GM18526 (cell line): ENCODE measurements around the gene NDUFA3.
A peak's percentile ranks its signal among the peaks of the same experiment; 100 is the strongest.

Source experiments
- POLR2A ChIP-seq: IDR thresholded peaks from 3 replicates; pipeline ENCODE4 v1.6.1; 2011; ENCODE audit not compliant: insufficient read length; ENCODE audit errors: extremely low read depth

NDUFA3 gene

GRCh38 chr19:54151362-54152035 lies 48.8 kb downstream of the NDUFA3 start:
- TF ChIP-seq POLR2A, result no peak

DNA sequence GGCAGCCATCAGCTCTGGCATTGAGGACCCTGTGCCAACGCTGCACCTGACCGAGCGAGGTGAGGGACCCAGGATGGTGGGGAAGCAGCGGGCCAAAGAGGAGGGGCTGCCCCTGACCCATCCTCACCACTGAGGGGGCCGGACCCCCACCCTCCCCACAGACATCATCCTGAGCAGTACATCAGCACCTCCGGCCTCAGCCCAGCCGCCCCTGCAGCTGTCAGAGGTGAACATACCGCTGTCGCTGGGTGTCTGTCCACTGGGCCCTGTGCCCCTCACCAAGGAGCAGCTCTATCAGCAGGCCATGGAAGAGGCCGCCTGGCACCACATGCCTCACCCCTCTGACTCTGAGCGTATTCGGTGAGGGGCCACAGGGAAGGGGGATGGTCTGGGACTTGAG lies 49.6 kb downstream of the NDUFA3 start:
- no peak for TF ChIP-seq POLR2A

DNA sequence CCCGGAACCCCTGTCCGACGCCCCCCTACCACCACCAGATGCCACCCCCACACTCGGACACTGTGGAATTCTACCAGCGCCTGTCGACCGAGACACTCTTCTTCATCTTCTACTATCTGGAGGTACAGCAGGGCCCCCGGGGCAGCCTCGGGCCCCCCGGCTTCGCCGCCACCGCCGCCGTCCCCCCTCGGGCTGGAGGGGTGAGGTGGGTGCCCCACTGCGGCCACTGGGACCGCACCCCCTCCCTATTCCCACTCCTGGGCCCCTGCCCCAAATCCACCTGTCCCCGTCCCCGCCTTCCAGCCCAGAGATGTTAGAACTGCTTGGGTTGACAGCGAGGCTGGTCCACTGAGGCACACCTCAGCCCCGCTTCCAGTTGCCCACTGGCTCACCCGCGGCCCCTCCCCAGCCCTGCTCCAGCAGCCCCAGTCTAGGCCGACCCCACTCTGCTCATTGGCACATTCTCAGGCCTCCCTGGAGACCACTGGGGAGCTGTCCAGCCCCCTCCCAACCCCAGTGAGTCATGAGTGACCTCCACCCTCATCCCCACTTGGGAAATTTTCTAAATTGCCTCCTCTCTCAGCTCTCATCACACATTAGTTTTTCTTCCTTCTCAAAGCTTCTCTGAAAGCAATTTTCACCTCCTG lies 50.3 kb downstream of the NDUFA3 start:
- peak; percentile 23 for TF ChIP-seq POLR2A

- no peak for TF ChIP-seq POLR2A
Observed at GRCh38 chr19:54153731-54154326, 51.2 kb downstream of the NDUFA3 start.

- no peak for TF ChIP-seq POLR2A
Observed at GRCh38 chr19:54154603-54155345, 52.1 kb downstream of the NDUFA3 start.

GRCh38 chr19:54155694-54156093 lies 53.0 kb downstream of the NDUFA3 start:
- TF ChIP-seq POLR2A, result no peak

GRCh38 chr19:54156490-54156889 lies 53.8 kb downstream of the NDUFA3 start:
- TF ChIP-seq POLR2A, result no peak

DNA sequence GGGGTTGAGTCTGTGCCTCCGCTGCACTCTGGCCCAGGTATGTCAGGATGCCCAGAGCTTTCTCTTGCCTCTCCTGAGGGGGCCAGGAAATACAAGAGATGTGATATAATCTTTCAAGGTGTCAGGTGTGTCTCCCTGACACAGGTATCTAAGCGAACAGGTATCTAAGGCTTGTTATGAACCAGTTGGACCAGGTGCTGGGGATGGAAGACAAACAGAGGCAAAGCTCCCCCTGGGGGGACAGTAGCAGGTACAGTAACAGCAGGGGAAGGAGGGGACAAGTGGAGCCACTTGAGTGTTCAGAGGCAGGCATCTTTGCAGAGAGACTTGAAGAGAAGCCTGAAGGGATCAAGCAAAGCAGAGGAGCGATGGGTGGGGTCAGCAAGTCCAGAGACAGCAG lies 54.3 kb downstream of the NDUFA3 start:
- TF ChIP-seq POLR2A, result no peak
